Suprapubic skin (tissue), 4 donors: ENCODE results near the gene SGMS2. TPM values are rescaled to one million over a fixed set of nuclear protein-coding genes. Genes with fewer than 3 reads are reported as not detected.

Experiments used
- DNase-seq, 2 donors: peaks; one replicate each; pipeline ENCODE4 v3.0.0-alpha.2; 2019; ENCODE audit warnings: low spot score in 2 of 2
- H3K27ac ChIP-seq: fragments of 200-600 bp; sonication (generic); one replicate; pipeline ENCODE4 v1.5.1; 2019
- H3K27me3 ChIP-seq: fragments of 200-600 bp; sonication (generic); one replicate; pipeline ENCODE4 v1.5.1; 2019
- H3K36me3 ChIP-seq: fragments of 200-600 bp; sonication (generic); one replicate; pipeline ENCODE4 v1.5.1; 2019
- H3K4me1 ChIP-seq: fragments of 200-600 bp; sonication (generic); one replicate; pipeline ENCODE4 v1.5.1; 2019
- H3K4me3 ChIP-seq: fragments of 200-600 bp; sonication (generic); one replicate; pipeline ENCODE4 v1.5.1; 2019; ENCODE audit warnings: mild to moderate bottlenecking
- H3K9me3 ChIP-seq: fragments of 200-600 bp; sonication (generic); one replicate; pipeline ENCODE4 v1.5.1; 2019
- CTCF ChIP-seq, 2 donors: fragments of 200-600 bp in 1 of 2; fragments of 450-650 bp in 1 of 2; sonication (generic) in 1 of 2; IDR thresholded peaks; one replicate each; pipeline ENCODE4 v1.5.1; 2016 to 2019; ENCODE audit warnings: antibody characterized with exemption in 2 of 2, mild to moderate bottlenecking in 1 of 2, moderate library complexity in 1 of 2
- EP300 ChIP-seq: sonication (generic); formaldehyde crosslinking; IDR thresholded peaks from one replicate; pipeline ENCODE4 v1.6.1; 2017; ENCODE audit warnings: antibody characterized with exemption
- POLR2A ChIP-seq, 2 donors: fragments of 450-650 bp; IDR thresholded peaks; one replicate each; pipeline ENCODE4 v1.6.1; 2017; ENCODE audit warnings: antibody characterized with exemption in 2 of 2, mild to moderate bottlenecking in 2 of 2, moderate library complexity in 2 of 2
- POLR2AphosphoS5 ChIP-seq, 3 donors: sonication (generic); formaldehyde crosslinking; IDR thresholded peaks; one replicate each; pipeline ENCODE4 v1.6.1; 2017; ENCODE audit warnings: antibody characterized with exemption in 3 of 3
- WGBS: methylation state at CpG from one replicate; pipeline ENCODE4 v1.1.5; 2018; 5-methylcytosine and 5-hydroxymethylcytosine counted together
- total RNA-seq, 4 donors: library from RNA; depleted of rRNA; stranded (reverse); fragments of >200 nt; gene quantifications; one replicate each; pipeline ENCODE4 v1.1.0, GENCODE V29; 2016

The SGMS2 gene
- total RNA-seq, 4 donors from 2014 or later: 18.3 to 100 (median 66.6) TPM

- WGBS: 72% methylated on average over 4 of the region's 4 CpGs
- H3K36me3 ChIP-seq: no peaks in the 10 kb centered on the region
- TF ChIP-seq POLR2A (IDR thresholded peaks at IDR 0.05) (no peak), CTCF (IDR thresholded peaks at IDR 0.05) (no peak), POLR2AphosphoS5 (IDR thresholded peaks at IDR 0.05) (no peak), EP300 (no peak)
- H3K9me3 ChIP-seq: no peaks in the 10 kb centered on the region
- no peak overlapping the region for H3K27ac ChIP-seq
- H3K27me3 ChIP-seq: no peaks in the 10 kb centered on the region
- H3K4me1 ChIP-seq: peaks cover 19% of the 10 kb centered on the region
- no peak for DNase-seq
- H3K4me3 ChIP-seq: no peak overlapping the region
Measured at GRCh38 chr4:107893171-107894137, 68.7 kb downstream of the SGMS2 start.

GRCh38 chr4:107894138-107894603, 69.4 kb downstream of the SGMS2 start:
- H3K4me1 ChIP-seq: peaks cover 19% of the 10 kb centered on the region
- H3K27ac ChIP-seq: no peak overlapping the region
- no peaks in the 10 kb centered on the region for H3K27me3 ChIP-seq
- DNase-seq: no peak
- TF ChIP-seq CTCF (IDR thresholded peaks at IDR 0.05) (no peak), POLR2A (IDR thresholded peaks at IDR 0.05) (no peak), EP300 (no peak), POLR2AphosphoS5 (IDR thresholded peaks at IDR 0.05) (no peak)
- H3K9me3 ChIP-seq: no peaks in the 10 kb centered on the region
- 61% methylated on average over 6 of the region's 6 CpGs for WGBS
- H3K36me3 ChIP-seq: no peaks in the 10 kb centered on the region
- H3K4me3 ChIP-seq: no peak overlapping the region

- H3K4me3 ChIP-seq: no peak overlapping the region
- DNase-seq: no peak
- H3K36me3 ChIP-seq: no peaks in the 10 kb centered on the region
- TF ChIP-seq POLR2AphosphoS5 (IDR thresholded peaks at IDR 0.05) (no peak), EP300 (no peak), POLR2A (IDR thresholded peaks at IDR 0.05) (no peak), CTCF (IDR thresholded peaks at IDR 0.05) (no peak)
- H3K27ac ChIP-seq: peak overlapping the region; percentile 10
- WGBS: 65% methylated on average over 2 of the region's 2 CpGs
- no peaks in the 10 kb centered on the region for H3K27me3 ChIP-seq
- H3K4me1 ChIP-seq: peaks cover 19% of the 10 kb centered on the region
- H3K9me3 ChIP-seq: no peaks in the 10 kb centered on the region
Measured at GRCh38 chr4:107896158-107896645, 71.5 kb downstream of the SGMS2 start.

- DNase-seq: no peak
- Histone ChIP-seq H3K4me1 (peaks cover 19% of the 10 kb centered on the region), H3K4me3 (no peak overlapping the region), H3K9me3 (no peaks in the 10 kb centered on the region), H3K27ac (peak overlapping the region; percentile 10), H3K36me3 (no peaks in the 10 kb centered on the region), H3K27me3 (no peaks in the 10 kb centered on the region)
- WGBS: 51% methylated on average over 1 of the region's 1 CpG
- TF ChIP-seq POLR2A (IDR thresholded peaks at IDR 0.05) (no peak), POLR2AphosphoS5 (IDR thresholded peaks at IDR 0.05) (no peak), CTCF (IDR thresholded peaks at IDR 0.05) (no peak), EP300 (no peak)
Measured at GRCh38 chr4:107896646-107897045, 71.9 kb downstream of the SGMS2 start.

GRCh38 chr4:107897823-107898222, 73.1 kb downstream of the SGMS2 start:
- no peaks in the 10 kb centered on the region for H3K9me3 ChIP-seq
- no peak for DNase-seq
- H3K4me1 ChIP-seq: peaks cover 19% of the 10 kb centered on the region
- no peaks in the 10 kb centered on the region for H3K27me3 ChIP-seq
- H3K4me3 ChIP-seq: no peak overlapping the region
- H3K36me3 ChIP-seq: no peaks in the 10 kb centered on the region
- TF ChIP-seq EP300 (no peak), POLR2AphosphoS5 (IDR thresholded peaks at IDR 0.05) (no peak), CTCF (IDR thresholded peaks at IDR 0.05) (no peak), POLR2A (IDR thresholded peaks at IDR 0.05) (no peak)
- H3K27ac ChIP-seq: no peak overlapping the region
